Measurements from ENCODE around the gene PALM2AKAP2. TPM values are rescaled to one million over a fixed set of nuclear protein-coding genes. Genes with fewer than 3 reads are reported as not detected.

The PALM2AKAP2 gene
- total RNA-seq, 4 donors from 2014 or later: 0.34 to 3.3 (median 0.81) TPM

DNA sequence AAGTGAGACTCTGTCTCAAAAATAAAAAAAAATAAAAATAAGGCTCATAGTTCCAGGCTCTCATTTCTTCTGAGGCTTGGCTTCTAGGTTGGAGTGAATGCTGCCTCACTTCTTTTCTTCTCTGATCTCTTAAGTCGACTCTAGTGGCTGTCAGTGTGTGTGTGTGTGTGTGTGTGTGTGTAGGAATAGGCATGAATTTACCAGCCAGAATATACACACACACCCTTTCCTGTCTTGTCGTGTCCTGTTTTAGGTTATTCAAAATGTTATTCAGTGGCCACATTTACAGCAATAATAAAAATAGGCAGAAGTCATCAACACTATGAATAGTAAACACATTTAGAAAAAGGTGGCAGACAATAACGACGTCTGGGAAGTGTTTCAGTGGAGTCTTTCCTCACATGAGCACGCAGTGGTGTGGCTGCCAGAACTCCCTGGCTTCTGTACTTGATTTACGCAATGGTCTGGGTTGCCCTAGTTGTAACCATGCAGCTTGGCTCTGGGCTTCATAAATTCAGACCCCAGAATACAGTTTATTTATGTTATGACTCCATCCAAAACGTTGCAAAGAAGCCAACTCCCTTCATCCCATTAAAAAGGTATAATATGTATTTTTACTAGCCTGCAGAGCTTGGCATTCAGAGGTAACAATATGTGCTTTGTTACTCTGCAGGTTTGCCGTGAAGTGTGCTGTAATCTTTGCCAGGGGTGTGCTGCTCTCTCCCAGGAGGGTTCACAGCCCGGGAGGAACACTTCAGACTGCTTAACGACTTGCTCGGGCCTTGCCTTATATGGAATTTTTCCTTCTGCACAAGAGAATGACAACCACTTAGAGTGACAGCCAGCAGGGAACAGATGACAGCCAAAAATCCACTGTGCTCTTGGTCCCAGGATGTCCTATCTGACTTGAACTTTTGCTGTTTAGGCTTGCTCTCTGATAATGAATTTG is 34.4 kb upstream of the PALM2AKAP2 start:
- no peak for TF ChIP-seq POLR2A (IDR thresholded peaks at IDR 0.05)
- TF ChIP-seq, protein P1, sequence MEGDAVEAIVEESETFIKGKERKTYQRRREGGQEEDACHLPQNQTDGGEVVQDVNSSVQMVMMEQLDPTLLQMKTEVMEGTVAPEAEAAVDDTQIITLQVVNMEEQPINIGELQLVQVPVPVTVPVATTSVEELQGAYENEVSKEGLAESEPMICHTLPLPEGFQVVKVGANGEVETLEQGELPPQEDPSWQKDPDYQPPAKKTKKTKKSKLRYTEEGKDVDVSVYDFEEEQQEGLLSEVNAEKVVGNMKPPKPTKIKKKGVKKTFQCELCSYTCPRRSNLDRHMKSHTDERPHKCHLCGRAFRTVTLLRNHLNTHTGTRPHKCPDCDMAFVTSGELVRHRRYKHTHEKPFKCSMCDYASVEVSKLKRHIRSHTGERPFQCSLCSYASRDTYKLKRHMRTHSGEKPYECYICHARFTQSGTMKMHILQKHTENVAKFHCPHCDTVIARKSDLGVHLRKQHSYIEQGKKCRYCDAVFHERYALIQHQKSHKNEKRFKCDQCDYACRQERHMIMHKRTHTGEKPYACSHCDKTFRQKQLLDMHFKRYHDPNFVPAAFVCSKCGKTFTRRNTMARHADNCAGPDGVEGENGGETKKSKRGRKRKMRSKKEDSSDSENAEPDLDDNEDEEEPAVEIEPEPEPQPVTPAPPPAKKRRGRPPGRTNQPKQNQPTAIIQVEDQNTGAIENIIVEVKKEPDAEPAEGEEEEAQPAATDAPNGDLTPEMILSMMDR (IDR thresholded peaks at IDR 0.05): no peak
- H3K36me3 ChIP-seq: no peaks in the 10 kb centered on the region
- peak overlapping the region in 2 of 4 donors; percentile 36 to 55 for H3K27ac ChIP-seq
- WGBS, 2 donors: 12 to 15% methylated on average over 9 to 11 of the region's 11 CpGs
- no peak for DNase-seq
- H3K4me3 ChIP-seq: no peak overlapping the region
- H3K27me3 ChIP-seq: peaks cover 0 to 12% (median 0%) of the 10 kb centered on the region in 4 donors
- intact Hi-C loops (cut with DNase I): no loop called here
- H3K9me3 ChIP-seq: no peaks in the 10 kb centered on the region
- H3K4me1 ChIP-seq: peaks cover 4 to 16% (median 5%) of the 10 kb centered on the region in 3 donors

DNA sequence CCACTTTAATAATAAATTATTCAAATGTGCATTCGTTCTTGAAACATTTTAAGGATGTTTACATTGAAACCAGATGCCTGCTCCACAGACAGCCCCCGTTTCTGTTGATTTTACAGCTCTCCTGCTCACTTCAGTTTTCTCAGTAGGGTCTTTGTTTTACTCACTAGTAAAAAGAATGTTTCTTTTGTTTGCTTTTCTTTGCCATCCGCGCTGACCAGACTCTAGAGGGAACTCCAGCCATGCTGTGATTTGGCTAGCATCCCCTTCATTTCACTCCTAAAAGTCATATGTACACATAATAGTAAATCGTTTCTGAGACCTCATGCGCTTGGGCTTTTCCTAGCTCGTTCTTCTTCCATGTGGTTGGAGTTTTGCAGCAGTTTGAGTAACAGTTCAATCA is 28.7 kb upstream of the PALM2AKAP2 start:
- peaks cover 0 to 2% (median 0%) of the 10 kb centered on the region in 3 donors for H3K4me1 ChIP-seq
- intact Hi-C loops (cut with DNase I): no loop called here
- H3K4me3 ChIP-seq: no peak overlapping the region
- no peaks in the 10 kb centered on the region for H3K36me3 ChIP-seq
- no peaks in the 10 kb centered on the region for H3K9me3 ChIP-seq
- H3K27ac ChIP-seq: no peak overlapping the region
- H3K27me3 ChIP-seq: peaks cover 0 to 21% (median 0%) of the 10 kb centered on the region in 4 donors
- WGBS, 2 donors: 24 to 25% methylated on average over 7 of the region's 7 CpGs
- DNase-seq: no peak
- TF ChIP-seq POLR2A (IDR thresholded peaks at IDR 0.05): no peak

DNA sequence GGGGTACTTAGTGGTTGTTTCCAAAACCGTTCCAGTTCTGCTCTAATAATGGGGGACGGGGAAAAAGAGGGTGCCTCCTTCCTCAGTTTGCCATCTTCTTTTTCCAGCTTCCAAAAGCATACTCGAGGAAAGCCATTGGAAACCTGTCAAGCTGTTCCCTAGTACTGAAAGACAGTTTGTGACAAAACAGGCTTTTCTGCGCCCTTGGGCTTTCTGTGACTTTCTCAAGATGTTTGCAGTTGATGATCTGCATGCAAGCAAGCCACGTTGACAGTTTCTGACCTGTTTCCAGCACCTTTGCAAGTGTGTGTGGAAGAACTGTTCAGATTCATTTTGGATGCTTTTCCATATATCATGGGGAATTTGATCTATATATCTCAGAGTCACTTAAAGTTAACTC is 26.7 kb upstream of the PALM2AKAP2 start:
- TF ChIP-seq, protein P1 (IDR thresholded peaks at IDR 0.05): no peak
- no peak for TF ChIP-seq POLR2A (IDR thresholded peaks at IDR 0.05)
- 59 to 75% methylated on average over 5 of the region's 5 CpGs for WGBS, 2 donors
- Histone ChIP-seq H3K4me1 (no peaks in the 10 kb centered on the region), H3K36me3 (no peaks in the 10 kb centered on the region), H3K27ac (no peak overlapping the region), H3K4me3 (no peak overlapping the region), H3K9me3 (no peaks in the 10 kb centered on the region), H3K27me3 (peaks cover 0 to 25% (median 0%) of the 10 kb centered on the region in 4 donors)
- intact Hi-C loops (cut with DNase I): no loop called here
- no peak for DNase-seq

DNA sequence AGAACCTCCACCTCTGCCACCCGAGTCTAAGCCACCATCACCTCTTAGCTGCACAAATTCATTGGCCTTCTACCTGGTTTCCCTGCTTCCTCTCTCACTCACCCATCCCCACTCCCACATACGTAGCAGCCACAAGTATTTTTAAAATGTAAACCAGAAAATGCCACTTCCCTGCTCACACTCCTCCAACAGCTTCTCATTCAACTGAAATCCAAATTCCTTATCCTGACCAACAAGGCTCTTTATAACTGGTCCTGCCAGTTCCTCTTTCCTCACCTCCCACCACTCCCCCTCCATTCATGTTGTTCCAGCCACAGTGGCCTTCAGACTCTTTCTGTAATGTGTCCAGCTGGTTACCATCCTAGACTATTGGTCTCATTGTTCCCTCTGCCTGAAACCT is 25.0 kb upstream of the PALM2AKAP2 start:
- Histone ChIP-seq H3K36me3 (no peaks in the 10 kb centered on the region), H3K4me1 (no peaks in the 10 kb centered on the region), H3K4me3 (no peak overlapping the region), H3K27ac (no peak overlapping the region), H3K9me3 (no peaks in the 10 kb centered on the region), H3K27me3 (peaks cover 0 to 25% (median 0%) of the 10 kb centered on the region in 4 donors)
- intact Hi-C loops (cut with DNase I): no loop called here
- no peak for DNase-seq
- TF ChIP-seq, protein P1 (IDR thresholded peaks at IDR 0.05): no peak
- WGBS, 2 donors: 62 to 75% methylated on average over 2 of the region's 2 CpGs

DNA sequence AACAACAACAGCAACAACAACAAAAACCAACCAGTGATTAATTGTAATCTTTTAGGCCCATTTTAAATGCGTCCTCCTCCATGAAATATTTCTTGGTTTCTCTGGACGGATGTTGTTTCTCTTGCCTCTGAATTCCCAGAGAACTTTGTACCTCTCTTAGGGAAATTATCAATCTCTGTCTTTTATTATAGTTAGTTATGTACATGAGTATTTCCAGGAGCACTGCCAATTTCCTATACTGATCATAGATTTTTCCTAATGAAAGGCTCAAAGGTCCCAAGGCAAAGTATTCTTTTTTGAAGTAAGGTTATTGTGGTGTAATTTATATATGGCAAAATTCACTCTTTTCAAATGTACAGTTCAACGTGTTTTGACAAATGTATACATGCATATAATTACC is 20.4 kb upstream of the PALM2AKAP2 start:
- intact Hi-C loops (cut with DNase I): no loop called here
- DNase-seq: no peak
- TF ChIP-seq POLR2A (IDR thresholded peaks at IDR 0.05): no peak
- TF ChIP-seq, protein P1 (IDR thresholded peaks at IDR 0.05): no peak
- WGBS, 2 donors: 51 to 53% methylated on average over 3 of the region's 3 CpGs
- no peak overlapping the region for H3K4me3 ChIP-seq
- peaks cover 0 to 14% (median 0%) of the 10 kb centered on the region in 4 donors for H3K27me3 ChIP-seq
- H3K9me3 ChIP-seq: no peaks in the 10 kb centered on the region
- H3K4me1 ChIP-seq: no peaks in the 10 kb centered on the region
- no peaks in the 10 kb centered on the region for H3K36me3 ChIP-seq
- no peak overlapping the region for H3K27ac ChIP-seq
